HCT116 (cell line): ENCODE data around the gene HFM1. TPM values are rescaled to one million over a fixed set of nuclear protein-coding genes. Genes with fewer than 3 reads are reported as not detected.

Experiments
- ATAC-seq: fragments of 200-7000 bp; cut with Tn5 transposase; 2 replicates; pipeline ENCODE4 v1.9.1; 2020; ENCODE audit warnings: mild to moderate bottlenecking, moderate library complexity
- BruUV-seq: library from RNA; stranded (reverse); fragments of 400-500 nt; replicated peaks from 2 replicates; lab custom pipeline; 2021; lab: Mats Ljungman, UMichigan
- CTCF ChIA-PET: fragments of 300-600 bp; sonication (Branson Sonifier 250); formaldehyde crosslinking; loops from one replicate; lab custom pipeline; 2021; ENCODE audit warnings: antibody characterized with exemption; lab: Charles Lee
- POLR2A ChIA-PET: fragments of 300-600, 350-600 bp; sonication (Branson Sonifier 250); formaldehyde crosslinking; loops from one replicate; lab custom pipeline; 2021; ENCODE audit warnings: antibody characterized with exemption; lab: Charles Lee
- RAD21 ChIA-PET, 2 experiments: fragments of 300-600 bp; sonication (Branson Sonifier 250); formaldehyde crosslinking; loops; one replicate each; lab custom pipeline; 2023; ENCODE audit warnings: low total read pairs in 2 of 2; ENCODE audit not compliant: uncharacterized antibody in 2 of 2, unreplicated experiment in 2 of 2, low non-redundant PET in 1 of 2; lab: Charles Lee
- DNase-seq: peaks from one replicate; pipeline ENCODE4 v3.0.0-alpha.2; 2010; ENCODE audit warnings: low read depth, low spot score
- H2AFZ ChIP-seq: fragments of 200-600 bp; shearing (Covaris generic), sonication (generic); 2 replicates; pipeline ENCODE4 v1.6.1; 2017; ENCODE audit warnings: low read depth, mixed run types, mixed read lengths, antibody characterized with exemption, low read length; ENCODE audit not compliant: poor library complexity, severe bottlenecking
- H3K27ac ChIP-seq: 2 replicates; pipeline ENCODE4 v1.5.1; 2012; ENCODE audit warnings: low read depth, low read length
- H3K27me3 ChIP-seq: fragments of 200-600 bp; sonication (generic); 2 replicates; pipeline ENCODE4 v1.6.1; 2016; ENCODE audit warnings: mixed run types, low read length, mixed read lengths; ENCODE audit not compliant: insufficient read depth
- H3K36me3 ChIP-seq, 2 experiments: fragments of 200-500 bp in 1 of 2; fragments of 200-600 bp in 1 of 2; sonication (Bioruptor generic) in 1 of 2; sonication (generic) in 1 of 2; 2 replicates each; pipeline versions ENCODE4 v1.5.1 to v1.6.1; 2014 to 2016; ENCODE audit warnings: low read length in 2 of 2, inconsistent platforms in 1 of 2, mixed read lengths in 1 of 2, mixed run types in 1 of 2; ENCODE audit not compliant: insufficient read depth in 2 of 2, control insufficient read depth in 1 of 2
- H3K4me1 ChIP-seq, 2 experiments: fragments of 200-600 bp in 1 of 2; sonication (generic) in 1 of 2; 2 replicates each; pipeline versions ENCODE4 v1.5.1 to v1.6.1; 2012 to 2017; ENCODE audit warnings: low read length in 2 of 2, inconsistent platforms in 1 of 2, mild to moderate bottlenecking in 1 of 2, mixed read lengths in 1 of 2, mixed run types in 1 of 2, moderate library complexity in 1 of 2; ENCODE audit not compliant: insufficient read depth in 2 of 2, control insufficient read depth in 1 of 2
- H3K4me2 ChIP-seq: fragments of 200-600 bp; sonication (generic); 2 replicates; pipeline ENCODE4 v1.6.1; 2017; ENCODE audit warnings: mixed run types, low read length, mixed read lengths
- H3K4me3 ChIP-seq, 2 experiments: fragments of 200-600 bp in 1 of 2; sonication (generic) in 1 of 2; replicated peaks in 1 of 2; 2 replicates each; pipeline ENCODE4 v1.5.1; 2011 to 2016; ENCODE audit warnings: low read length in 2 of 2, control low read depth in 1 of 2, low read depth in 1 of 2, mild to moderate bottlenecking in 1 of 2, mixed read lengths in 1 of 2, mixed run types in 1 of 2
- H3K79me2 ChIP-seq: fragments of 200-600 bp; sonication (generic); 2 replicates; pipeline ENCODE4 v1.6.1; 2017; ENCODE audit warnings: mild to moderate bottlenecking, mixed run types, low read length, moderate library complexity, mixed read lengths; ENCODE audit not compliant: insufficient read depth
- H3K9ac ChIP-seq: fragments of 200-600 bp; sonication (generic); 2 replicates; pipeline ENCODE4 v1.6.1; 2016; ENCODE audit warnings: low read length, mixed read lengths
- H3K9me2 ChIP-seq: fragments of 200-600 bp; sonication (generic), shearing (Covaris generic); 2 replicates; pipeline ENCODE4 v1.6.1; 2017; ENCODE audit warnings: mixed run types, mild to moderate bottlenecking, moderate library complexity; ENCODE audit not compliant: insufficient read depth
- H3K9me3 ChIP-seq, 2 experiments: fragments of 200-500 bp in 1 of 2; fragments of 200-600 bp in 1 of 2; sonication (Bioruptor generic) in 1 of 2; sonication (generic) in 1 of 2; 2 replicates each; pipeline ENCODE4 v1.6.1; 2014 to 2017; ENCODE audit warnings: low read length in 2 of 2, mixed read lengths in 2 of 2, inconsistent platforms in 1 of 2, low read depth in 1 of 2, mild to moderate bottlenecking in 1 of 2, mixed run types in 1 of 2, moderate library complexity in 1 of 2; ENCODE audit not compliant: control insufficient read depth in 1 of 2, insufficient read depth in 1 of 2
- H4K20me1 ChIP-seq: fragments of 200-600 bp; sonication (generic), shearing (Covaris generic); 2 replicates; pipeline ENCODE4 v1.6.1; 2017; ENCODE audit warnings: mixed run types, mild to moderate bottlenecking, moderate library complexity; ENCODE audit not compliant: insufficient read depth
- CBX3 ChIP-seq: IDR thresholded peaks from 2 replicates; pipeline ENCODE4 v1.6.1; 2012; ENCODE audit warnings: low read depth
- CEBPB ChIP-seq: IDR thresholded peaks from 2 replicates; pipeline ENCODE4 v1.6.1; 2012; ENCODE audit warnings: low read depth
- EGR1 ChIP-seq: IDR thresholded peaks from 2 replicates; pipeline ENCODE4 v1.6.1; 2012; ENCODE audit warnings: low read depth
- ELF1 ChIP-seq: IDR thresholded peaks from 2 replicates; pipeline ENCODE4 v1.6.1; 2012; ENCODE audit warnings: low read depth, borderline replicate concordance
- EZH2phosphoT487 ChIP-seq: fragments of 200-600 bp; IDR thresholded peaks from 2 replicates; pipeline ENCODE4 v1.6.1; 2018; ENCODE audit warnings: antibody characterized with exemption, borderline replicate concordance
- FOSL1 ChIP-seq: IDR thresholded peaks from 2 replicates; pipeline ENCODE4 v1.6.1; 2012; ENCODE audit warnings: low read depth
- JUND ChIP-seq: IDR thresholded peaks from 2 replicates; pipeline ENCODE4 v1.6.1; 2012
- POLR2A ChIP-seq: IDR thresholded peaks from 2 replicates; pipeline ENCODE4 v1.7.0; 2011; ENCODE audit warnings: borderline replicate concordance; ENCODE audit not compliant: insufficient read depth, insufficient read length; ENCODE audit errors: extremely low read depth
- POLR2AphosphoS5 ChIP-seq: IDR thresholded peaks from 2 replicates; pipeline ENCODE4 v1.6.1; 2011; ENCODE audit warnings: mild to moderate bottlenecking, low read depth, low read length, moderate library complexity
- RAD21 ChIP-seq: IDR thresholded peaks from 2 replicates; pipeline ENCODE4 v1.6.1; 2012; ENCODE audit warnings: low read depth, mild to moderate bottlenecking
- SP1 ChIP-seq: IDR thresholded peaks from 2 replicates; pipeline ENCODE4 v1.6.1; 2012; ENCODE audit warnings: low read depth
- SRF ChIP-seq: IDR thresholded peaks from 2 replicates; pipeline ENCODE4 v1.6.1; 2012; ENCODE audit warnings: low read depth
- ZFX ChIP-seq: fragments of 450-650 bp; IDR thresholded peaks from 2 replicates; pipeline ENCODE4 v1.6.1; 2017
- intact Hi-C: fragments of 100-400 bp; cut with micrococcal nuclease; formaldehyde crosslinking; loops from 2 replicates; pipeline ENCODE4 v1.10.0; 2022
- total RNA-seq: library from RNA; stranded (reverse); gene quantifications from one replicate; pipeline ENCODE4 v1.2.1, GENCODE V29; 2021; ENCODE audit not compliant: unreplicated experiment
- TF ChIP-seq, protein P1 (sequence below): IDR thresholded peaks from 2 replicates; pipeline ENCODE4 v1.6.1; 2011; ENCODE audit warnings: mild to moderate bottlenecking, low read length, moderate library complexity; ENCODE audit not compliant: insufficient replicate concordance; ENCODE audit errors: extremely low read depth
- TF ChIP-seq, protein P2 (sequence below): IDR thresholded peaks from 2 replicates; pipeline ENCODE4 v1.6.1; 2012
- TF ChIP-seq, protein P3 (sequence below): IDR thresholded peaks from 2 replicates; pipeline ENCODE4 v1.6.1; 2012; ENCODE audit warnings: low read depth

HFM1 gene
- total RNA-seq, 1 experiment from 2014 or later, result 0.07 TPM

DNA sequence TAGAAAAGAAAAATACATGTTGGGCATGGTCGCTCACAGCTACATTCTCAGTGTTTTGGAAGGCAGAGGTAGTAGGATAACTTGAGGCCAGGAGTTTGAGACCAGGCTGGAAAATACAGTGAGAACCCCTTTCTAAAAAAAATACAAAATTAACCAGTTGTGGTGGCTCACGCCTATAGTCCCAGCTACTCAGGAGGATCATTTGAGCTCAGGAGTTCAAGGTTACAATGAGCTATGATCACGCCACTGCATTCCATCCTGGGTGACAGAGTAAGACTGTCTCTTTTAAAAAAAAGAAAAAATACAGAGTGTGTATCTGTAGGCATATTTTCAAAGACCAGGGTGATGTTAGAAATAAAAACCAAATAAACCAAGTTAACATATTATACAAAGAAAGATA is 57.8 kb downstream of the HFM1 start:
- ChIA-PET POLR2A (no interaction called here), RAD21 (no interaction called here)
- no TSS peak for BruUV-seq
- Histone ChIP-seq H3K4me2 (no peak overlapping the region), H3K79me2 (no peaks in the 10 kb centered on the region), H4K20me1 (no peaks in the 10 kb centered on the region), H2AFZ (no peak overlapping the region), H3K9ac (no peak overlapping the region), H3K9me2 (no peaks in the 10 kb centered on the region), H3K27ac (no peak overlapping the region), H3K9me3 (no peaks in the 10 kb centered on the region)
- DNase-seq, result no peak
- ATAC-seq, result no peak
- no peak for TF ChIP-seq ZFX
- TF ChIP-seq, all 23 proteins: peak for 0
- H3K27me3 ChIP-seq, result no peaks in the 10 kb centered on the region
- no peak overlapping the region for H3K4me3 ChIP-seq
- no peaks in the 10 kb centered on the region for H3K4me1 ChIP-seq
- no peaks in the 10 kb centered on the region for H3K36me3 ChIP-seq
- CTCF ChIA-PET, result no interaction called here
- intact Hi-C loops, result no loop called here

DNA sequence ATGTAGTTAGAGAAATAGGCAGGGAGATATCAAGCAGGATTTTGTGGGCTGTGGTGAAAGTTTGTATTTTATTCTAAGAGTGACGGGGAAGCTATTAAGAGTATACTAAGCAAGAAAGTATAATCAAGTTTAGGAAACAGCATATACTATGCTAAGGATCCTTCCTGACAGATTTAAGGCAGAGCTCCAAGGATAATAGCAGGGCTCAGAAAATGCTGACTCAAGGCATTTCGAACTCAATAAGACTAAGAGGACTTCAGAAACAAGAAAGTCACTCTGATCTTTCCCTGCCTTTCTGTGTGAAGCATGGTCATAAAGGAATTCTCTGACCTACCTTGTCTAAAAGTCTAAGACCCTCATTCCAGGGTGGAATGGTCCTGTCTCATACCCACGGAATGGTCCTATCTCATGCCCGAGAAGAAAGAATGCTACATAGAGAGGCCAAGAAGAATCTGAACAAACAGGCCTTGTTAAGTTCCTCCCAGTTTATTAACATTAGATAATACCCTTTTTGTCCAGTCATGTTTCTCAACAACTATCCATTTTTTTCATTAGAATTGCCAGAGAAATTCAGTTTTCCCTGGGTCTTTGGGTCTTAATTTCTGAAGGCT is 59.1 kb downstream of the HFM1 start:
- Histone ChIP-seq H3K9me2 (no peaks in the 10 kb centered on the region), H3K9ac (no peak overlapping the region), H2AFZ (no peak overlapping the region), H3K27ac (no peak overlapping the region), H3K4me2 (no peak overlapping the region), H3K9me3 (no peaks in the 10 kb centered on the region), H3K79me2 (no peaks in the 10 kb centered on the region), H3K27me3 (no peaks in the 10 kb centered on the region), H3K4me1 (no peaks in the 10 kb centered on the region), H4K20me1 (no peaks in the 10 kb centered on the region), H3K36me3 (no peaks in the 10 kb centered on the region), H3K4me3 (no peak overlapping the region)
- POLR2A ChIA-PET, result no interaction called here
- intact Hi-C loops, result no loop called here
- CTCF ChIA-PET, result no interaction called here
- DNase-seq, result no peak
- RAD21 ChIA-PET, result no interaction called here
- TF ChIP-seq POLR2AphosphoS5 (no peak), FOSL1 (no peak), CEBPB (no peak), EGR1 (no peak), ELF1 (no peak), POLR2A (no peak), EZH2phosphoT487 (no peak), ZFX (no peak), CBX3 (no peak), JUND (no peak), SRF (no peak), RAD21 (no peak), SP1 (no peak)
- TF ChIP-seq, protein P1, sequence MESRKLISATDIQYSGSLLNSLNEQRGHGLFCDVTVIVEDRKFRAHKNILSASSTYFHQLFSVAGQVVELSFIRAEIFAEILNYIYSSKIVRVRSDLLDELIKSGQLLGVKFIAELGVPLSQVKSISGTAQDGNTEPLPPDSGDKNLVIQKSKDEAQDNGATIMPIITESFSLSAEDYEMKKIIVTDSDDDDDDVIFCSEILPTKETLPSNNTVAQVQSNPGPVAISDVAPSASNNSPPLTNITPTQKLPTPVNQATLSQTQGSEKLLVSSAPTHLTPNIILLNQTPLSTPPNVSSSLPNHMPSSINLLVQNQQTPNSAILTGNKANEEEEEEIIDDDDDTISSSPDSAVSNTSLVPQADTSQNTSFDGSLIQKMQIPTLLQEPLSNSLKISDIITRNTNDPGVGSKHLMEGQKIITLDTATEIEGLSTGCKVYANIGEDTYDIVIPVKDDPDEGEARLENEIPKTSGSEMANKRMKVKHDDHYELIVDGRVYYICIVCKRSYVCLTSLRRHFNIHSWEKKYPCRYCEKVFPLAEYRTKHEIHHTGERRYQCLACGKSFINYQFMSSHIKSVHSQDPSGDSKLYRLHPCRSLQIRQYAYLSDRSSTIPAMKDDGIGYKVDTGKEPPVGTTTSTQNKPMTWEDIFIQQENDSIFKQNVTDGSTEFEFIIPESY, result no peak
- TF ChIP-seq, protein P2, sequence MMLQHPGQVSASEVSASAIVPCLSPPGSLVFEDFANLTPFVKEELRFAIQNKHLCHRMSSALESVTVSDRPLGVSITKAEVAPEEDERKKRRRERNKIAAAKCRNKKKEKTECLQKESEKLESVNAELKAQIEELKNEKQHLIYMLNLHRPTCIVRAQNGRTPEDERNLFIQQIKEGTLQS, result no peak
- TF ChIP-seq, protein P3, sequence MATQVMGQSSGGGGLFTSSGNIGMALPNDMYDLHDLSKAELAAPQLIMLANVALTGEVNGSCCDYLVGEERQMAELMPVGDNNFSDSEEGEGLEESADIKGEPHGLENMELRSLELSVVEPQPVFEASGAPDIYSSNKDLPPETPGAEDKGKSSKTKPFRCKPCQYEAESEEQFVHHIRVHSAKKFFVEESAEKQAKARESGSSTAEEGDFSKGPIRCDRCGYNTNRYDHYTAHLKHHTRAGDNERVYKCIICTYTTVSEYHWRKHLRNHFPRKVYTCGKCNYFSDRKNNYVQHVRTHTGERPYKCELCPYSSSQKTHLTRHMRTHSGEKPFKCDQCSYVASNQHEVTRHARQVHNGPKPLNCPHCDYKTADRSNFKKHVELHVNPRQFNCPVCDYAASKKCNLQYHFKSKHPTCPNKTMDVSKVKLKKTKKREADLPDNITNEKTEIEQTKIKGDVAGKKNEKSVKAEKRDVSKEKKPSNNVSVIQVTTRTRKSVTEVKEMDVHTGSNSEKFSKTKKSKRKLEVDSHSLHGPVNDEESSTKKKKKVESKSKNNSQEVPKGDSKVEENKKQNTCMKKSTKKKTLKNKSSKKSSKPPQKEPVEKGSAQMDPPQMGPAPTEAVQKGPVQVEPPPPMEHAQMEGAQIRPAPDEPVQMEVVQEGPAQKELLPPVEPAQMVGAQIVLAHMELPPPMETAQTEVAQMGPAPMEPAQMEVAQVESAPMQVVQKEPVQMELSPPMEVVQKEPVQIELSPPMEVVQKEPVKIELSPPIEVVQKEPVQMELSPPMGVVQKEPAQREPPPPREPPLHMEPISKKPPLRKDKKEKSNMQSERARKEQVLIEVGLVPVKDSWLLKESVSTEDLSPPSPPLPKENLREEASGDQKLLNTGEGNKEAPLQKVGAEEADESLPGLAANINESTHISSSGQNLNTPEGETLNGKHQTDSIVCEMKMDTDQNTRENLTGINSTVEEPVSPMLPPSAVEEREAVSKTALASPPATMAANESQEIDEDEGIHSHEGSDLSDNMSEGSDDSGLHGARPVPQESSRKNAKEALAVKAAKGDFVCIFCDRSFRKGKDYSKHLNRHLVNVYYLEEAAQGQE, result no peak
- no peak for ATAC-seq
- BruUV-seq, result no TSS peak
